ENCODE measurements around the gene KCNJ14.

- TF ChIP-seq POLR2A (IDR thresholded peaks at IDR 0.05), result no peak
- TF ChIP-seq CTCF (IDR thresholded peaks at IDR 0.05), result no peak
Measured at GRCh38 chr19:48405850-48406249, 49.5 kb upstream of the KCNJ14 start.

Measured in tibial nerve (tissue), 3 donors.